ENCODE data around the gene ASCL3. TPM values are rescaled to one million over a fixed set of nuclear protein-coding genes. Genes with fewer than 3 reads are reported as not detected.
"Not testable (repeated sequence)": the region's sequence is repeated elsewhere in the genome, so short reads cannot be mapped to it uniquely, and the experiment has no call there.

The ASCL3 gene
- total RNA-seq, 4 donors from 2014 or later = not detected

- peaks cover 0 to 49% (median 2%) of the 10 kb centered on the region in 3 donors for H3K36me3 ChIP-seq
- no peaks in the 10 kb centered on the region for H3K27me3 ChIP-seq
- TF ChIP-seq EP300 (IDR thresholded peaks at IDR 0.05) (no peak), CTCF (IDR thresholded peaks at IDR 0.05) (no peak), POLR2A (IDR thresholded peaks at IDR 0.05) (no peak)
- H3K4me3 ChIP-seq = no peak overlapping the region
- DNase-seq (ENCODE audit: low spot score in 2 of 2) = no peak
- 84 to 90% methylated on average over 4 of the region's 4 CpGs for WGBS, 2 donors
- H3K27ac ChIP-seq = no peak overlapping the region
- no peaks in the 10 kb centered on the region for H3K4me1 ChIP-seq
- no peaks in the 10 kb centered on the region for H3K9me3 ChIP-seq
Measured at GRCh38 chr11:8947230-8947943, 4.6 kb upstream of the ASCL3 start.

- H3K4me1 ChIP-seq = no peaks in the 10 kb centered on the region
Measured at GRCh38 chr11:8941341-8942103, 1.3 kb downstream of the ASCL3 start.

GRCh38 chr11:8937659-8938058, 5.2 kb downstream of the ASCL3 start:
- Histone ChIP-seq H3K4me3 (no peak overlapping the region), H3K27me3 (no peaks in the 10 kb centered on the region), H3K36me3 (no peaks in the 10 kb centered on the region), H3K9me3 (no peaks in the 10 kb centered on the region), H3K4me1 (no peaks in the 10 kb centered on the region), H3K27ac (no peak overlapping the region)
- no peak for DNase-seq (ENCODE audit: low spot score in 2 of 2)
- no peak for TF ChIP-seq CTCF (IDR thresholded peaks at IDR 0.05)
- no peak for TF ChIP-seq EP300 (IDR thresholded peaks at IDR 0.05)
- no peak for TF ChIP-seq POLR2A (IDR thresholded peaks at IDR 0.05)
- WGBS, 2 donors = 87 to 94% methylated on average over 13 to 14 of the region's 14 CpGs

More at GRCh38 chr11:8941341-8942103, 1.3 kb downstream of the ASCL3 start:
- H3K36me3 ChIP-seq = peaks cover 0 to 1% (median 0%) of the 10 kb centered on the region in 3 donors
- no peak for DNase-seq (ENCODE audit: low spot score in 2 of 2)
- WGBS, 2 donors = 40 to 54% methylated on average over 8 of the region's 8 CpGs
- TF ChIP-seq EP300 (IDR thresholded peaks at IDR 0.05) = no peak
- no peak for TF ChIP-seq CTCF (IDR thresholded peaks at IDR 0.05)
- TF ChIP-seq POLR2A (IDR thresholded peaks at IDR 0.05) = no peak
- H3K27me3 ChIP-seq = no peaks in the 10 kb centered on the region
- no peaks in the 10 kb centered on the region for H3K9me3 ChIP-seq
- H3K27ac ChIP-seq = no peak overlapping the region
- H3K4me3 ChIP-seq = no peak overlapping the region

GRCh38 chr11:8937159-8937558, 5.7 kb downstream of the ASCL3 start:
- Histone ChIP-seq H3K9me3 (no peaks in the 10 kb centered on the region), H3K4me3 (no peak overlapping the region), H3K36me3 (no peaks in the 10 kb centered on the region), H3K4me1 (no peaks in the 10 kb centered on the region), H3K27ac (no peak overlapping the region), H3K27me3 (no peaks in the 10 kb centered on the region)
- 89 to 91% methylated on average over 10 of the region's 10 CpGs for WGBS, 2 donors
- DNase-seq (ENCODE audit: low spot score in 2 of 2) = no peak
- TF ChIP-seq EP300 (IDR thresholded peaks at IDR 0.05) (no peak), POLR2A (IDR thresholded peaks at IDR 0.05) (no peak), CTCF (IDR thresholded peaks at IDR 0.05) (no peak)

GRCh38 chr11:8935789-8936188, 7.0 kb downstream of the ASCL3 start:
- H3K4me1 ChIP-seq; H3K27ac ChIP-seq; H3K36me3 ChIP-seq; DNase-seq (ENCODE audit: low spot score in 2 of 2); H3K4me3 ChIP-seq; H3K9me3 ChIP-seq; H3K27me3 ChIP-seq: not testable (repeated sequence)
- WGBS, 2 donors = 91 to 94% methylated on average over 2 of the region's 2 CpGs

Data from tibial nerve (tissue), 4 donors.